ENCODE data around the gene ADAMTS16. TPM values are rescaled to one million over a fixed set of nuclear protein-coding genes. Genes with fewer than 3 reads are reported as not detected.
A peak's percentile ranks its signal among the peaks of the same experiment; 100 is the strongest.

Gene ADAMTS16
- polyA plus RNA-seq, 5 donors = 0.28 to 1.1 (median 0.60) TPM

- DNase-seq = peak; percentile 41 to 55
Observed at GRCh38 chr5:5141625-5142525, 1.7 kb downstream of the ADAMTS16 start.

DNA sequence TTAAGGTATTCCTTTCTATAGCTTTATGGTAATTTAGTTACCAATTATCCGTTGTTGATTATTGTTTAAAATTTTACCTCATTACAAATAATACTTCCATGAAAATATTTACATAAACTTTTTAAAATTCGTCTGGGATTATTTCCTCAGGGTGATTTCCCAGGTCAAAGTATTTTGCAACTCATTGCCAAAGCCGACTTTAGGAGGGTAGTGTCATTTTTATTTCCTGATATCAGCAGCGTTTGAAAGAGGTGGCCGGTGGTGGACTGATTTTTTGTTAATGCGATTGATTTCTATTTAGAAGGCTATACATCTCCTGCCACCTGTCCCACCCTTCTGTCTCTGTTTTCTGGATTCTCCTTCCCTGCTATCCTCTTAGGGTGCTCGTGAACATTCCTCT, 4.3 kb downstream of the ADAMTS16 start:
- DNase-seq = no peak

DNA sequence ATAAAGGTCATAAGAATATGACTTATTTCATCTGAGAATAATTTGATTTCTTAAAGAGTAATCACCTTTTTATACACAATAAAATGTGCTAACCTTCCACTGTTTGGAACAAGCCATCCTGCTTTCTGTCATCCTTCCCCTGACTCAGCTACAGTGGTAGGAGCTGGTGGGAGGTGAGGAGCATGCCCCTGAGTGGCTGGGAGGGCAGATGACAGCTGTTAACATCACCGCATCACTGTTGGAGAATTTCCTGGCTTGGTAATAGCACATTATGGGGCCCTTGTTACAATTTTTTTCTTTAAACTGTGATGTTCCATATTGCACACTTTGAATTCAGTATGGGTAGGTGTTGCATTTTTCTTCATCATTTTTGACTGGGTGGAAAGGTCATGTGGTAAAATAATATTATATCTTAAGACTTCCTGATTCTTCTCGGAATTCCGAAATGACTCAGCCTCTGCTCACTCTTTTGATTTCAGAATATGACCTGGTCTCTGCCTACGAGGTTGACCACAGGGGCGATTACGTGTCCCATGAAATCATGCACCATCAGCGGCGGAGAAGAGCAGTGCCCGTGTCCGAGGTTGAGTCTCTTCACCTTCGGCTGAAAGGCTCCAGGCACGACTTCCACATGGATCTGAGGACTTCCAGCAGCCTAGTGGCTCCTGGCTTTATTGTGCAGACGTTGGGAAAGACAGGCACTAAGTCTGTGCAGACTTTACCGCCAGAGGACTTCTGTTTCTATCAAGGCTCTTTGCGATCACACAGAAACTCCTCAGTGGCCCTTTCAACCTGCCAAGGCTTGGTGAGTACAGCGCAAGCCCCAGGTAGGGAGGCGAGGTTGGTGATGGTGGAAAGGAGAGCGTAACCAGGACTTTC, 5.8 kb downstream of the ADAMTS16 start:
- DNase-seq = no peak

- no peak for DNase-seq
Observed at GRCh38 chr5:5146530-5147160, 6.5 kb downstream of the ADAMTS16 start.

DNA sequence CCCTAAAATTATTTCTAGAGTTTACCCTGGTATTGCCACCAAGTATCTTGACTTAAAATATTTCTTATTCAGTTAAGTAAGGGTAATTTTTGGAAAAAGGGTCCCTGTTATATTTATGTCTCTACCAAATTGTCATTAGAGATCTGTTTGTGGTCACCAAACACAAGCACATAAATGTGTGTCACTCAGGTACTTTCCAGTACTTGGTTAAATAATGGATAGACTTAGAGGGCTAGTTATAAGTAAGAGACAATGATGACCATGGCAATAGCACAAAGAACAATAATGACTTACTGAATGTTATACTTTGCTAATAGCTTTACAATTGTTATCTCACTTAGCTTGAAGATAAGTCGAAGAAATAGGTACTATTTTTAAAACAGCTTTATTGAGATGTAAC, 9.0 kb downstream of the ADAMTS16 start:
- DNase-seq = no peak

- DNase-seq = no peak
Observed at GRCh38 chr5:5150667-5151066, 10.5 kb downstream of the ADAMTS16 start.

- DNase-seq = no peak
Observed at GRCh38 chr5:5154733-5155132, 14.6 kb downstream of the ADAMTS16 start.

GRCh38 chr5:5155617-5156016, 15.5 kb downstream of the ADAMTS16 start:
- DNase-seq = no peak

GRCh38 chr5:5156471-5157082, 16.4 kb downstream of the ADAMTS16 start:
- no peak for DNase-seq

DNA sequence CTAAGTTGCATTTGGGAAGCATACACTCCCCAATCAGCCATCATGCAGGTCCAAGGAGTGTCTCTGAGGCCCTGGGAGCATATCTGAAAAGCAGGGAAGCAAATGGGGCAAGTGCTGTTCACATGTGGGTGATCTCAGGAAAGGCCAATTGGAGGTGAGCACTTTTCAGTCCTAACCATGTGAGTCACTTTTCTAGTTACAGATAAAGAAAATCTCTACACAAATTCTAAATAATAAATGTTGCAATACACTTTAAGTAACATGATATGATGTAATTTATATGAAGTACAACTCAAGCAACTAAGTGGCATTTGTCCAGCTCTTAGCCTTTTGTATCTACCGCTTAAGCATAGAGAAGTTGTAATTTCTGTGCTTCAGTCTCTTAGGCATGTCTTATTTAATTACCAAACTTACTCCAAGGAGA, 18.4 kb downstream of the ADAMTS16 start:
- DNase-seq = peak; percentile 31 to 39

DNA sequence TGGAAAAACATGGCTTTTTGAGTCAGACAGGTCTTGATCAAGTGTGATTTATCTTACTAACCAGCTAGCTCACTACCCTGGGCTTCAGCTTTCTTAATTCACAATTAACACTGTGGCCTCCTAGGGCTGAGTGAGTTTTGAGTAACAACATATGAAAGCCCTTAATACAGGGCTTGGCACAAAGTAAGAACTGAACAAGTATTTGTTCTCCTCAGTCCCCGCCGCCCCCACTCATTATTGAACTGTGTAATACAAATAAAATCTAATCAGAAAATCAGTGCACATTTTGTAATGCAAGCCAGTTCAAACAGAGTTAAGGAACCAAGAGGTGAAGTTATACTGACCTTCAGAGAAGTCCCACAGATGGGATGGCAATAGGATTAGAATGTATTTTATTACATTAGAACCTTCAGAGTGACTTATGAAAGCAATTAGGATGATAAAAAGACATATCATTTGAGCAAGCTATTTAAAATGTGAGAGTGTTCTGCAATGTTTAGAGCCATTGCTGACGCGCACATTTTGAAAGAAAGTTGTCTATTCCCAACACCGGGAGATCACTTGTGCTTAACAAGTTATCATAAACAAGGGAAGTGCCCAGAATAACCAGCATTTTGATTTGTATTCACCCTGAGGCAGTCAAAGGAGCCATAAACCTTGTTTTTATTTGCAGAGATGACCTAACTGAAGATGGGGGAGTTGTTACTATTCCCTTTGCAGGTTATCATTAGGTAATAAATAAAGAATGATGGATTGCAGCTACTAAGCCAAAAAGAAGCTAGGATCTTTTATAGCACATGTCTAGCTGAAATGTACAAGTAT, 19.4 kb downstream of the ADAMTS16 start:
- no peak for DNase-seq

GRCh38 chr5:5164163-5164562, 24.0 kb downstream of the ADAMTS16 start:
- DNase-seq = no peak

DNA sequence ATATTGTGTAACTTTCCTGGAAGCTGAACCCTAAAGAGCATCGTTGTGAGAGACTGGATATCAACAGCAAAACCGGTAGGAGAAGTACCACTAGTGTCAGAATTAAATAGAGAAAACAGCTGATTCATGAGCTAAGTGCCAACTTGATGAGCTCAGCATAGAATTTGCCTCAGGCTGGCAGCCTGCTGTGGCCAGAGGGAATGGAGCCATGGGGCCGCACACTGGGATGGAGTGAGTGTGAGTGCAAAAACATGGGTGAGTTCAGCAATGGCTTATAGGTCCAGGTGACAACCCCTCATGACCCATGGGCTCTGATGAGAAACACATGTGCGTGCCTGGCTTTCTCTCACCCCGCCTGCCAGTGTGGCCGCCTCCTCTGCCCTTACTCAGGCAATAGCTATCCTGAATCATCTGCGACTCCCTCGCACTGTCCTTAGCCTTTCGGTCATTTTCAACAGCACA, 25.4 kb downstream of the ADAMTS16 start:
- no peak for DNase-seq

- no peak for DNase-seq
Observed at GRCh38 chr5:5169466-5169865, 29.3 kb downstream of the ADAMTS16 start.

GRCh38 chr5:5178136-5178535, 38.0 kb downstream of the ADAMTS16 start:
- peak in 1 of 2 donors; percentile 35 for DNase-seq

GRCh38 chr5:5178580-5178979, 38.5 kb downstream of the ADAMTS16 start:
- no peak for DNase-seq

DNA sequence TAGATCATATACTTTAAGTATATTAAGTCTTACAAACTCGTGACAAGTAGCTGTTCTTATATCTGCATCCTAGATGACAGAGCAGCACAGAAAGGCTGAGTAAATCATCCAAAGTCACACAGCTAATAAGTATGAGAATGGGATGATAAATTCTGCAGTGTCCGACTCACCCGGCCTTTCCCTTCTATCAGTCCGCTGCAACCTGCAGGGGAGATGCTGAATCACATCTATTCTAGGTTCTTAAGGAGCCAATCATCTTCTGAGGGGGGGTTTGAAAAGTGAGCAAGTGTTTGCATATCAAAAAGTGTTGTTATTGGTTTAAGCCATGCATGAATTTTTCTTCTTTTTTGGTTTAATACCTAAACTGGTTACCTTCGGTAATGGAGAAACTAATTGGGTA, 38.9 kb downstream of the ADAMTS16 start:
- DNase-seq = no peak

DNA sequence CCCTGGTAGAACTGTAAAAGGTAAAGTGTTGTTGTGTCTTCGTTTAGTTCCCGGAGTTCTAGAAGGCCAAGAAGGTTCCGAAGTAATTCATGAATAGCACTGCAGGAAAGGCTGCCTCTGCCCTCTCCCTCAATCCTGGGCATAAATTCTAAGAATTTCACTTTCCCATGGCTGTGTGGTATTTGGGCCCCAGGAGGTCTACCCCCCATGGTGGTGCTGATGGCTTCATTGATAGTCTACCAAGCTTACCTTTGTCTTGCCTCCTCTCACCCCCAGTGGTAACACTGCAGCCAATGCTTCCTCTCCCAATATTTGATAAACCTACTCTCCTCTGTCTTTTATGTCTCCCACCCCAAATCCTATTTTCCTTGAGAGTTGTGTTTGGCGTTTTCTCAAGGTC, 39.5 kb downstream of the ADAMTS16 start:
- no peak for DNase-seq

DNA sequence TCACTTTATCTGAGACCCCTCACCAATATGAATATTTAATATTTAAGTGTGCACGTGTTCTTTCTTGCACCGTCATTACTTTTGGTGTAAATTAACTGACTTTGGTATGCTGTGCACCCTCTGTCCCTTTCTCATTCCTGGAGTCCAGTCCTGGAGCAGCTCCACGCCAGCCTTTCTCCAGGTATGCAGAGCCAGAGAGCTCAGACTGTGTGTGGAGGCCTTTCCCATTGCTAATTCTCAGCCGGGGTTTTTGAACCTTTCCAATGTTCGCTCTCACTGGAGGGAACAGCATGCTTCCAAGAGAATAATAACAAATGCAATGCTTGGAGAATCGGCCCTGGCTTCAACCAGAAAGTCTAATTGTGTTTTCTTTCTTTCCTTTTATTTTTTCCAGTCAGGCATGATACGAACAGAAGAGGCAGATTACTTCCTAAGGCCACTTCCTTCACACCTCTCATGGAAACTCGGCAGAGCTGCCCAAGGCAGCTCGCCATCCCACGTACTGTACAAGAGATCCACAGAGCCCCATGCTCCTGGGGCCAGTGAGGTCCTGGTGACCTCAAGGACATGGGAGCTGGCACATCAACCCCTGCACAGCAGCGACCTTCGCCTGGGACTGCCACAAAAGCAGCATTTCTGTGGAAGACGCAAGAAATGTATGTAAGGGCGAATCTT, 41.7 kb downstream of the ADAMTS16 start:
- DNase-seq = no peak
